Left colon (tissue), 2 donors: ENCODE measurements around the gene CACNA1H. TPM values are rescaled to one million over a fixed set of nuclear protein-coding genes. Genes with fewer than 3 reads are reported as not detected.
"Not testable (repeated sequence)": the region's sequence is repeated elsewhere in the genome, so short reads cannot be mapped to it uniquely, and the experiment has no call there.

Source experiments
- ATAC-seq: fragments of 200-7000 bp; cut with Tn5 transposase; one replicate; pipeline ENCODE4 v1.9.1; 2020; ENCODE audit warnings: mild to moderate bottlenecking, moderate library complexity
- DNase-seq, 2 donors: peaks; one replicate each; pipeline ENCODE4 v3.0.0-alpha.2; 2020
- intact Hi-C, 2 donors: fragments of 100-400 bp; cut with DNase I in 1 of 2; cut with micrococcal nuclease in 1 of 2; formaldehyde crosslinking; loops; one replicate each; pipeline versions ENCODE4 v1.11.2 to v1.14.0; 2022; cut with DNase I, micrococcal nuclease
- total RNA-seq, 2 donors: library from RNA; stranded (reverse); fragmentation: NEBNext Ultra II Directional; extraction: Animal tissue kit (Norgen Biotek cat#: 25700); gene quantifications; one replicate each; pipeline ENCODE4 v1.2.1, GENCODE V29; 2021
- donor health status: DM: no; HTN: no; CAD: no.
- donor health status: DM: yes; HTN: yes; CAD: no.

CACNA1H gene
- total RNA-seq, 2 donors from 2014 or later, result 3.8 to 15.6 TPM

DNA sequence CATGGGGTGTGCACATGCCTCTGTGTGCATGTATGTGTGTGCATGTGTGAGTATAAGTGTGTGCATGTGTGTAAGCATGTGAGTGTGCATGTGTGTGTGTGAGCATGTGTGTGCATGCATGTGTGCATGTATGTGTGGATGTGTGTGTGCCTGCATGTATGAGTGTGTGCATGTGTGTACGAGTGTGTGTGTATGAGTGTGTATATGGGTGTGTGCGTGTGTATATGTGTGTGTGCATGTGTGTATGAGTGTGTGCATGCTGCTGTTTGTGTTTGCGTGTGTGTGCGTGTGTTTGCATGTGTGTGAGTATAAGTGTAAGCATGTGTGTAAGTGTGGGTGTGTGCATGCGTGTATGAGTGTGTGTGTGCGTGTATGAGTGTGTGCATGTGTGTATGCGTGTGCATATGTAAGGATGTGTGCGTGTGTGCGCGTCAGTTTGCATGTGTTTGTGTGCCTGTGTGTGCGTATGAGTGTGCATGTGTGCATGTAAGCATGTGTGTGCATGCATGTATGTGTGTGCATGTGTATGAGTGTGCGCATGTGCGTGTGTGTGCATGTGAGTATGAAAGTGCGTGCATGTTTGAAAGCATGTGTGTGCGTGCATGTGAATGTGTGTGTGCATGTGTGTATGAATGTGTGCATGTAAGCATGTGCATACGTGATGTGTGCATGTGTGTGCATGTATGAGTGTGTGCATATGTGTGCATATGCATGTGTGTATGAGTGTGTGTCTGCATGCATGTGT, 111.6 kb downstream of the CACNA1H start:
- ATAC-seq (no peak), DNase-seq (no peak)
- intact Hi-C loops, result no loop called here

DNA sequence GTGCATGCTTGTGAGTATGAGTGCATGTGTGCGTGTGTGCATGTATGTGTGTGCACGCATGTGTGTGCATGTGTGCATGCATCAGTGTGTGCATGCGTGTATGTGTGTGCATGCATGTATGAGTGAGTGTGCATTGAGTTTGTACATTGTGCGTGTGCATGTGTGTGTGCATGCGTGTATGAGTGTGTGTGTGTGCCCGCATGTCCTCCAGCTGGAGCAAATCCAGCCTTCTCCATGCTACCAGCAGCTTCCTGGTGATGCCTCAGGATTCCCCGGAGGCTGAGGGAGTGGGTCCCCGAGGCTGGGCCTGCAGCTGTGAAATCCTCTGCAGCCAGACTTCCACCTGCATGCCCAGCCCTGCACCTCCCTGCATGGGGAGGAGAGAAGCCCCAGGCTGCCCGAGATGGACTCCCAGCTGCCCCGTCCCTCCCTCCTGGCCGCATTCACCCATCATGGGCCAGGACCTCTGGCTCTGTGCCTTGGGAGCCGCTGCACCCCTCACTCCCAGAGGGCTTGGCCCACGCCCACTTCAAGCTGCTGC, 112.3 kb downstream of the CACNA1H start:
- ATAC-seq (no peak), DNase-seq (no peak)
- intact Hi-C loops, result no loop called here

DNA sequence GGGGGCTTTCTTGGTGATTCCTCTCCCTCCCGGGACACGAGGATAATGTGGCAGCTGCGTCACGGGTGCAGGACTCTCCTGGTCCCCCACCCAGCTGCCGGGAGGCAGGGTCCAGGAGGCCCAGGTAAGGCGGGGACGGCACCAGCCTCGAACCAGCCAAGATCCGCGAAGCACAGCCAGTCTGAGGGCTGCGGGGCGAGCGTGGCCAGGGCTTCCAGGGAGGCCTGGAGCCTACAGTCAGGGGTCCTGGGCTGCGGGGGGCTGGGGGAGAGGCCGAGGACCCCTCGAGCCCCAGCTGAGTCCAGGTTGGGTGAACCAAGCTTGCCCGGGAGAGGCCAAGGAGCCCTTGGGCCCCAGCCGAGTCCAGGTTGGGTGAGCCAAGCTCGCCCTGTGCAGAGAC, 112.9 kb downstream of the CACNA1H start:
- ATAC-seq (no peak), DNase-seq (no peak)
- intact Hi-C loops, result no loop called here

DNA sequence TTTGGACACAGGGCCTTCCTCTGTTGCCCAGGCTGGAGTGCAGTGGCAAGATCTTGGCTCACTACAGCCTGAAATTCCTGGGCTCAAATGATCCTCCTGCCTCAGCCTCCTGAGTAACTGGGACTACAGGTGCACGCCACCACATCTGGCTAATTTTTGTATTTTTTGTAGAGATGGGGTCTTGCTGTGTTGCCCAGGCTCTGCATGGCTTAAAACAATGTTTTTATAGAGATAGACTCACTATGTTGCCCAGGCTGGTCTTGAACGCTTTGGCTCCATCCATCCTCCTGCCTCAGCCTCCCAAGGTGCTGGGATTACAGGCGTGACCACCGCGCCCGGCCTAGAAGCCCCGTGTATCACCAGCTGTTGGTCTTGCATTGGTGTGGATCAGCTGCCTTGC, 116.5 kb downstream of the CACNA1H start:
- ATAC-seq, DNase-seq, intact Hi-C loops: not testable (repeated sequence)

DNA sequence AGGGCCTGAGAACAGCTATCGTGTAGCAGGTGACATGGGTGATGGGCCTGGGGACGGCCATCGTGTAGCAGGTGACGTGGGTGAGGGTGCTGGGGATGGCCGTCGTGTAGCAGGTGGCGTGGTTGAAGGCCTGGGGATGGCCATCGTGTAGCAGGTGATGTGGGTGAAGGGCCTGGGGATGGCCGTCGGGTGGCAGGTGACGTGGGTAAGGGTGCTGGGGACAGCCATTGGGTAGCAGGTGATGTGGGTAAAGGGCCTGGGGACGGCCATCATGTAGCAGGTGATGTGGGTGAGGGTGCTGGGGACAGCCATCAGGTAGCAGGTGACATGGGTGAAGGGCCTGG, 118.4 kb downstream of the CACNA1H start:
- DNase-seq, result no peak
- no peak for ATAC-seq
- intact Hi-C loops, result no loop called here

Other genes starting within 250 kb of the CACNA1H start
- 10 to 100 TPM; 17.3 to 22.6 TPM for gene LMF1, start 182.1 kb upstream of the CACNA1H start, total RNA-seq
- gene SOX8, start 171.3 kb upstream of the CACNA1H start, total RNA-seq, result under 1 TPM; 0.31 to 0.70 TPM
- gene SSTR5, start 80.4 kb upstream of the CACNA1H start, total RNA-seq, result under 1 TPM in 1 of 2 donors, not detected in 1; 0.25 TPM
- not detected for gene C1QTNF8, start 56.9 kb upstream of the CACNA1H start, total RNA-seq
- 100 to 1,000 TPM in 1 of 2 donors, 10 to 100 TPM in 1; 60.7 to 124 TPM for gene TPSG1, start 72.2 kb downstream of the CACNA1H start, total RNA-seq
- gene TPSB2, start 77.1 kb downstream of the CACNA1H start, total RNA-seq, result 10 to 100 TPM in 1 of 2 donors, 1 to 10 TPM in 1; 6.4 to 18.6 TPM
- 10 to 100 TPM in 1 of 2 donors, 1 to 10 TPM in 1; 5.7 to 49.9 TPM for gene TPSAB1, start 87.6 kb downstream of the CACNA1H start, total RNA-seq
- gene TPSD1, start 103.0 kb downstream of the CACNA1H start, total RNA-seq, result 1 to 10 TPM in 1 of 2 donors, under 1 TPM in 1; 0.18 to 2.8 TPM
- 10 to 100 TPM; 76.6 to 87.1 TPM for gene UBE2I, start 156.5 kb downstream of the CACNA1H start, total RNA-seq
- gene BAIAP3, start 180.5 kb downstream of the CACNA1H start, total RNA-seq, result 10 to 100 TPM in 1 of 2 donors, 1 to 10 TPM in 1; 7.5 to 12.3 TPM
- gene TSR3, start 198.8 kb downstream of the CACNA1H start, total RNA-seq, result 10 to 100 TPM; 50.7 to 54.4 TPM
- gene GNPTG, start 198.8 kb downstream of the CACNA1H start, total RNA-seq, result 10 to 100 TPM; 57.6 to 61.8 TPM